ENCODE data around the gene SPTB.
A peak's percentile ranks its signal among the peaks of the same experiment; 100 is the strongest.

Gene SPTB

GRCh38 chr14:64729386-64730060, 150.2 kb downstream of the SPTB start:
- DNase-seq (ENCODE audit: low read depth in 2 of 2), result no peak

GRCh38 chr14:64728856-64729255, 150.9 kb downstream of the SPTB start:
- no peak for DNase-seq (ENCODE audit: low read depth in 2 of 2)

GRCh38 chr14:64728106-64728505, 151.6 kb downstream of the SPTB start:
- DNase-seq (ENCODE audit: low read depth in 2 of 2), result no peak

- DNase-seq (ENCODE audit: low read depth in 2 of 2), result no peak
These were observed 152.1 kb downstream of the SPTB start for GRCh38 chr14:64727551-64728071.

- peak in 1 of 2 donors; percentile 34 for DNase-seq (ENCODE audit: low read depth in 2 of 2)
These were observed 153.2 kb downstream of the SPTB start for GRCh38 chr14:64726585-64726890.

- DNase-seq (ENCODE audit: low read depth in 2 of 2), result no peak
These were observed 153.7 kb downstream of the SPTB start for GRCh38 chr14:64725879-64726584.

- no peak for DNase-seq (ENCODE audit: low read depth in 2 of 2)
These were observed 154.4 kb downstream of the SPTB start for GRCh38 chr14:64725261-64725815.

GRCh38 chr14:64724578-64724930, 155.2 kb downstream of the SPTB start:
- DNase-seq (ENCODE audit: low read depth in 2 of 2), result no peak

GRCh38 chr14:64723691-64724577, 155.8 kb downstream of the SPTB start:
- DNase-seq (ENCODE audit: low read depth in 2 of 2), result no peak

GRCh38 chr14:64722842-64723447, 156.8 kb downstream of the SPTB start:
- DNase-seq (ENCODE audit: low read depth in 2 of 2), result no peak

- DNase-seq (ENCODE audit: low read depth in 2 of 2), result no peak
These were observed 157.8 kb downstream of the SPTB start for GRCh38 chr14:64721899-64722298.

GRCh38 chr14:64721391-64721791, 158.3 kb downstream of the SPTB start:
- no peak for DNase-seq (ENCODE audit: low read depth in 2 of 2)

GRCh38 chr14:64720131-64720576, 159.6 kb downstream of the SPTB start:
- no peak for DNase-seq (ENCODE audit: low read depth in 2 of 2)

- no peak for DNase-seq (ENCODE audit: low read depth in 2 of 2)
These were observed 160.1 kb downstream of the SPTB start for GRCh38 chr14:64719601-64720000.

GRCh38 chr14:64718762-64719161, 160.9 kb downstream of the SPTB start:
- no peak for DNase-seq (ENCODE audit: low read depth in 2 of 2)

GRCh38 chr14:64717870-64718269, 161.8 kb downstream of the SPTB start:
- DNase-seq (ENCODE audit: low read depth in 2 of 2), result no peak

GRCh38 chr14:64715628-64716412, 163.9 kb downstream of the SPTB start:
- DNase-seq (ENCODE audit: low read depth in 2 of 2), result no peak

- no peak for DNase-seq (ENCODE audit: low read depth in 2 of 2)
These were observed 164.5 kb downstream of the SPTB start for GRCh38 chr14:64715146-64715627.

- DNase-seq (ENCODE audit: low read depth in 2 of 2), result no peak
These were observed 165.2 kb downstream of the SPTB start for GRCh38 chr14:64714432-64715025.

- no peak for DNase-seq (ENCODE audit: low read depth in 2 of 2)
These were observed 166.0 kb downstream of the SPTB start for GRCh38 chr14:64713677-64714076.
